Loucy (cell line): Measurements from ENCODE around the gene MYL12A.
"Not testable (repeated sequence)": the region's sequence is repeated elsewhere in the genome, so short reads cannot be mapped to it uniquely, and the experiment has no call there.

Experiments used
- H2AFZ ChIP-seq: fragments of 200-600 bp; sonication (generic); 2 replicates; pipeline ENCODE4 v1.6.0; 2016; ENCODE audit warnings: antibody characterized with exemption, mild to moderate bottlenecking, low read length, moderate library complexity
- H3F3A ChIP-seq: fragments of 200-600 bp; 2 replicates; pipeline ENCODE4 v1.6.0; 2016; ENCODE audit warnings: antibody characterized with exemption, low read depth, mild to moderate bottlenecking
- H3K27me3 ChIP-seq: fragments of 200-600 bp; sonication (generic); 2 replicates; pipeline ENCODE4 v1.6.1; 2014; ENCODE audit warnings: low read length, mild to moderate bottlenecking; ENCODE audit not compliant: insufficient read depth, poor library complexity, severe bottlenecking
- H3K36me3 ChIP-seq: fragments of 200-600 bp; sonication (generic); 2 replicates; pipeline ENCODE4 v1.6.1; 2016; ENCODE audit warnings: low read length; ENCODE audit not compliant: insufficient read depth
- H3K4me1 ChIP-seq: fragments of 200-600 bp; sonication (generic); 2 replicates; pipeline ENCODE4 v1.5.1; 2014; ENCODE audit warnings: low read length, mild to moderate bottlenecking; ENCODE audit not compliant: insufficient read depth, poor library complexity, severe bottlenecking
- H3K4me2 ChIP-seq: fragments of 200-600 bp; sonication (generic); 2 replicates; pipeline ENCODE4 v1.6.0; 2014; ENCODE audit warnings: antibody characterized with exemption, low read length, low read depth, mild to moderate bottlenecking; ENCODE audit not compliant: poor library complexity, severe bottlenecking
- H3K4me3 ChIP-seq: fragments of 200-600 bp; sonication (generic); 2 replicates; pipeline ENCODE4 v1.5.1; 2014; ENCODE audit warnings: low read length, mild to moderate bottlenecking, mixed read lengths; ENCODE audit not compliant: poor library complexity, severe bottlenecking
- H3K79me2 ChIP-seq: fragments of 200-600 bp; sonication (generic); 2 replicates; pipeline ENCODE4 v1.6.1; 2014; ENCODE audit warnings: low read length; ENCODE audit not compliant: insufficient read depth
- H3K9ac ChIP-seq: fragments of 200-600 bp; sonication (generic); 2 replicates; pipeline ENCODE4 v1.6.0; 2014; ENCODE audit warnings: mild to moderate bottlenecking, low read depth, low read length, moderate library complexity; ENCODE audit not compliant: poor library complexity, severe bottlenecking
- H3K9me2 ChIP-seq: fragments of 200-600 bp; sonication (generic); replicated peaks from 2 replicates; pipeline ENCODE4 v1.6.1; 2016; ENCODE audit warnings: low read depth, low read length, mixed read lengths
- H3K9me3 ChIP-seq: fragments of 200-600 bp; sonication (generic); 2 replicates; pipeline ENCODE4 v1.6.1; 2014; ENCODE audit warnings: mild to moderate bottlenecking, antibody characterized with exemption, low read length, low read depth; ENCODE audit not compliant: insufficient read depth
- H4K20me1 ChIP-seq: fragments of 200-600 bp; sonication (generic); 2 replicates; pipeline ENCODE4 v1.6.0; 2014; ENCODE audit warnings: antibody characterized with exemption, low read length, mild to moderate bottlenecking; ENCODE audit not compliant: insufficient read depth, poor library complexity, severe bottlenecking
- CTCF ChIP-seq: fragments of 200-600 bp; sonication (generic); conservative IDR thresholded peaks from 2 replicates; pipeline ENCODE4 v1.5.1; 2014; ENCODE audit warnings: mild to moderate bottlenecking, antibody characterized with exemption, low read length
- EZH2phosphoT487 ChIP-seq: fragments of 200-600 bp; IDR thresholded peaks from 2 replicates; pipeline ENCODE4 v1.6.1; 2018; ENCODE audit warnings: antibody characterized with exemption, mild to moderate bottlenecking, moderate library complexity, borderline replicate concordance

MYL12A gene

DNA sequence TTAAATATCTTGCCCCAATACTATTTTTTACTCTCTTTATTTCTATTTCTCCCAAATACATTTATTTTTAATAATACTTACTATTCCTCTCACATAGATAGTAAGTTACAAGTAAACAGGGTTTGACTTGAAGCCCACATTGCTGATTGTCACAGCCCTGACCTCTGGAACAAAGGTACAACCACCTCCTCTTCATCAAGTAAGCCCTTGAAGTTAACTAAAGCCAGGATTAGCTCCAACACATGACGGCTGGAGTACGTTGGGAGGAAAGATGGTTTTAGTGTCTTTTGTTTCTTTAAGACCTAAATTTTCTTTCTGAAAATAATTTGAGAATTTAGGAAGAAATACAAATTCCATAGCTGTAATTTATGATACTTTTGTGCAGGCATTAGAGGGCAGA is 28.8 kb upstream of the MYL12A start:
- H3K4me3 ChIP-seq = no peak overlapping the region
- no peak overlapping the region for H3K4me2 ChIP-seq
- TF ChIP-seq CTCF (no peak), EZH2phosphoT487 (no peak)
- no peaks in the 10 kb centered on the region for H3K79me2 ChIP-seq
- peaks cover 14% of the 10 kb centered on the region for H3K4me1 ChIP-seq
- no peaks in the 10 kb centered on the region for H4K20me1 ChIP-seq
- no peaks in the 10 kb centered on the region for H3F3A ChIP-seq
- H3K9me2 ChIP-seq = no peaks in the 10 kb centered on the region
- H3K27me3 ChIP-seq = no peaks in the 10 kb centered on the region
- H3K36me3 ChIP-seq = no peaks in the 10 kb centered on the region
- no peaks in the 10 kb centered on the region for H3K9me3 ChIP-seq
- no peak overlapping the region for H3K9ac ChIP-seq
- no peak overlapping the region for H2AFZ ChIP-seq

- Histone ChIP-seq H4K20me1 (no peaks in the 10 kb centered on the region), H3F3A (no peaks in the 10 kb centered on the region), H3K9me2 (no peaks in the 10 kb centered on the region), H3K4me3 (no peak overlapping the region), H3K79me2 (no peaks in the 10 kb centered on the region), H3K4me2 (no peak overlapping the region), H3K27me3 (no peaks in the 10 kb centered on the region), H3K9ac (no peak overlapping the region), H3K36me3 (no peaks in the 10 kb centered on the region), H3K9me3 (no peaks in the 10 kb centered on the region), H3K4me1 (peaks cover 12% of the 10 kb centered on the region), H2AFZ (0 out of 2 replicates have a peak overlapping the region, but pooled peaks have one; percentile 3)
- TF ChIP-seq CTCF = no peak
- TF ChIP-seq EZH2phosphoT487 = no peak
Measured at GRCh38 chr18:3219241-3219630, 28.4 kb upstream of the MYL12A start.

- Histone ChIP-seq H3K9me2 (no peaks in the 10 kb centered on the region), H3K27me3 (no peaks in the 10 kb centered on the region), H3K4me2 (no peak within 1 kb of the TSS), H3K36me3 (no peaks in the 10 kb centered on the region), H3K4me3 (no peak within 1 kb of the TSS), H3F3A (no peaks in the 10 kb centered on the region), H2AFZ (0 out of 2 replicates have a peak within 1 kb of the TSS, but pooled peaks have one; percentile 3), H3K9ac (no peak within 1 kb of the TSS), H3K79me2 (no peaks in the 10 kb centered on the region), H3K4me1 (peaks cover 12% of the 10 kb centered on the region), H3K9me3 (no peaks in the 10 kb centered on the region), H4K20me1 (no peaks in the 10 kb centered on the region)
- TF ChIP-seq CTCF (no peak), EZH2phosphoT487 (no peak)
Measured at GRCh38 chr18:3219631-3220335, 27.8 kb upstream of the MYL12A start, which contains the start of gene MYOM1. Gene MYOM1 (minus strand): TSS chr18:3219968. CDS start chr18:3215223, 4,745 bp downstream.

DNA sequence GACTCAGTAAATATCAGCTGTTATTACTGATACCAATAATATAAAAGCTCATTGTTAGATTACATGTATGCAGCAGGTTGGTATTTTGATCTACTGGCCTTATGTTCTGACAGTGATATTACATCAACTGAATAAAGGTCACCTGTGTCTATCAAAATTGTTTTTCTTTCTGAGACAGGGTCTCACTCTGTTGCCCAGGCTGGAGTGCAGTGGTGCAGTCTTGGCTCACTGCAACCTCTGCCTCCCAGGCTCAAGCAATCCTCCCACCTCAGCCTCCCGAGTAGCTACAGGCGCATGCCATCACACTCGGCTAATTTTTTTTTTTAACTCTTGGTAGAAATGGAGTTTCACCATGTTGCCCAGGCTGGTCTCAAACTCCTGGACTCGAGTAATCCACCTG is 26.7 kb upstream of the MYL12A start:
- H3K27me3 ChIP-seq, H2AFZ ChIP-seq, H3F3A ChIP-seq, H3K9me2 ChIP-seq, H3K4me2 ChIP-seq, H3K79me2 ChIP-seq, H3K9me3 ChIP-seq, H3K36me3 ChIP-seq, H3K9ac ChIP-seq, H4K20me1 ChIP-seq, H3K4me3 ChIP-seq: not testable (repeated sequence)
- H3K4me1 ChIP-seq = peaks cover 12% of the 10 kb centered on the region
